Stimulated activated CD8-positive, alpha-beta memory T cell treated with anti-CD3 and anti-CD28 coated beads, Interleukin-15, amount 100 ng/mL, for 1 hour (primary cell): ENCODE measurements around the gene NEURL3.
"Not testable (repeated sequence)": the region's sequence is repeated elsewhere in the genome, so short reads cannot be mapped to it uniquely, and the experiment has no call there.

Source experiments
- DNase-seq: peaks from one replicate; pipeline ENCODE4 v3.0.0-alpha.2; 2020; ENCODE audit warnings: low read depth

Gene NEURL3, protein sequence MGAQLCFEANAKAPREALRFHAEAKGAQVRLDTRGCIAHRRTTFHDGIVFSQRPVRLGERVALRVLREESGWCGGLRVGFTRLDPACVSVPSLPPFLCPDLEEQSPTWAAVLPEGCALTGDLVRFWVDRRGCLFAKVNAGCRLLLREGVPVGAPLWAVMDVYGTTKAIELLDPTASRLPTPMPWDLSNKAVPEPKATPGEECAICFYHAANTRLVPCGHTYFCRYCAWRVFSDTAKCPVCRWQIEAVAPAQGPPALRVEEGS

DNA sequence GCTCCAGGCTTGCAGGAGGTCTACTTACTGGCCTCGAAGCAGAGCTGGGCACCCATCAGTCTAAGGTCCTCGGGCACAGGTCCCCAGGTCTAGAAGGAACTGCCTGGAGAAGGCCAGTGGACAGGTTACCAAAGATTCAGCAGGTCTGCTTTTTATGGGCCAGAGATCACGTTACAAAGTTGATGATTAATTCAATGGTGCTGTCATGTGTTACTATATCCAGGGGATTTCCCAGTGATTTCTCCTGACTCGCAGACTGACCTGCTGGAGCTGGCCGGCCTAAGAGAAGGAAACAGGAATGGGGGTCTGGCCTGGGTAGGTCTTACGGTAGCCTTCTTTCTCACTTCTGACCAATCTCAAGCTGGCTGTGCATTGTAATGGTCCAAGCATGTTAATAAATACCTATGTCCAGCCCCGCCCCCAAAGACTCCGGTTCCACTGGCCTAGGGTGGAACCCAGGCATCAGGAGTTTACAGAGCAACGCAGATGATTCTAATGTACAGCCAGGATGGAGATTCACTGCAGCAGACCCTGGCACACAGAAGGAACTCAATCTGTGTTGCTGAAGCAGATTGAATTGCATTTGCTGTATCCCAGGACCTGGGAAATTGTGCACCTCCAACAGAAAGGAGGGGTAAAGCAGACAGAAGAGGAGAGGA is at the start of gene NEURL3:
TSS of gene NEURL3 (minus strand) at position 127 of the 659 bp plus-strand sequence. CDS start at position 56, 71 bp downstream.
- no peak for DNase-seq

DNA sequence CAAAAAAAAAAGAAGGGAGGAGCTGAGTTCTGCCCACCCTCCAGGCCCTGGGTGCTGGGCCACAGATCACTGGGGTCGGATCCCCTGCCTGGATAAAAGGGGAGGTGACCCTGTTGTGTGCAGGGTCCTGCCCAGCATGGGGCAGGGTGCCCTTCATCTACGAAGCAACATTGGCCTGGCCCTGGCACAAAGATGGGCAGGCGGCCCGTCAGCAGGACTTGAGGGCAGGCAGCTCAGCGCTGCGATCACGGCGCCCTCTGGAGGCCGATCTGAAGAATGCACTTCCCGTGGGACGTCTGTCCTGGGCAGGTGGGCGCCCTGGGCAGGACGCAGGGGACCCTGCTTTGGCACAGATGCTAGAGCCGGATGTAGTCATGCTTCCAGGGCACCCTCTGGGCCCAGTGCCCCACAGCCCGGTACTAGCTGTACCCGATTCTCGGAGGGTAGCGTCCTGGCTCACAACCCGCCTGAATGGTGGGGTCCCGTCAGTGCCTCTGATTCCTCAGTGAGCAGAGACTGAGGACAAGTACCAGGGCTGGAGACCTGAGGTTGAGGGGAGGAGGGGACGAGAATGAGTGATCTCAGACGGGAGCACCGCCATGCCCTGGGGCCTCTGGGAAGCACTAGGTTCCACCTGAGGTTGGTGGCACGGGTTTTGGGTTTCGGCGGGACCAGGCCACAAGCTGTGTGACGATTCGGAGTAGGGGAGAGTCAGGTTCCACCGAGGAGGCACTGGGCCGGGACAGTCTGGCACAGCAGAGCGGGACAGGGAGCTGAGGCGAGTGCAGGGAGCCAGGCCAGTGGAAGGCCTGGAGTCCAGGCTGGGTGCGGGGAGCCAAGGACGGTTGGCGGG is 49.4 kb upstream of the NEURL3 start:
- peak; percentile 49 for DNase-seq

DNA sequence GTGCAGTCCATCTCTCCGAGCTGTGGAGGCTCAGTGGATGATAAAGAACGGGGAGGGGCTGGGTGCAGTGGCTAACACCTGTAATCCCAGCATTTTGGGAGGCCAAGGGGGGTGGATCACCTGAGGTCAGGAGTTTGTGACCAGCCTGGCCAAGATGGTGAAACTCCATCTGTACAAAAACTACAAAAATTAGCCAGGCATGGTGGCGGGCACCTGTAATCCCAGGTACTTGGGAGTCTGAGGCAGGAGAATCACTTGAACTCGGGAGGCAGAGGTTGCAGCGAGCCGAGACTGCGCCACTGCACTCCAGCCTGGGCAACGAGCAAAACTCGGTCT is 48.8 kb upstream of the NEURL3 start:
- DNase-seq = not testable (repeated sequence)

DNA sequence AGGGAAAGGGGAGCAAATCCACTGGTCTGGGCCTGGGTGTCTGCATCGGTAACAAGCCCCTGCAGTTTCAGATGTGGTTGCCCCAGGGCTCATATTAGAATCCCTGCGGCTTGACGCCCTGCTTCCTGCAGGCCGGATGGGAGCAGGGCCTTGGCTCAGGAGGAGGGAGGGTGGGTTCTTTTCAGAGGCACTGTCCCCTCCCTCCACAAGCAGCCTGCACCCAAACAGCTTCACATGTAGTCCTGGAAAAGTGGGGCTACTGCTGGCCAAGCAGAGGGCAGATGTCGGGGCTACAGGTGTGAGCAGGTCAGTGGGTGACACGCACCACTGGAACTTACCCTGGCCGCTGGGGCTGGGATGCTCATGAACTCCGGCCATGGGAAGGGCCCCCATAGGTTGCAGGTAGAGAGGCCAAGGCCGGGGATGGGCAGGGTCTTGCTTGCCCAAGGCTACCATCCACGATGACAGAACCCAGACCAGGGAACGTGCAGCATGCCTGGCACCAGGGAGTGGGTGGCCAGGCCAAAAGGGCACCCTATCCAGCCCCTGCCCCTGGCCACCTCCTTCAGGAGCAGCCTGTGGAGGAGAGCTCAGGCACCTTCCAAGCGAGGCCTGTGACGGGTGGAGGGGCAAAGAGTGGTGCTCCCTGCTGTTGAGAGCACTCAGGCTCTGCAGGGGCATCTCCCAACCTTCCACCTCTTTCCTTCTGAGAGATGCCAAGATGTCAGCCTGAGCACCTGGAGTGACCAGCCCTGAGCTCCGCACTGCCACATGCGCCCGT is 48.2 kb upstream of the NEURL3 start:
- DNase-seq = no peak

DNA sequence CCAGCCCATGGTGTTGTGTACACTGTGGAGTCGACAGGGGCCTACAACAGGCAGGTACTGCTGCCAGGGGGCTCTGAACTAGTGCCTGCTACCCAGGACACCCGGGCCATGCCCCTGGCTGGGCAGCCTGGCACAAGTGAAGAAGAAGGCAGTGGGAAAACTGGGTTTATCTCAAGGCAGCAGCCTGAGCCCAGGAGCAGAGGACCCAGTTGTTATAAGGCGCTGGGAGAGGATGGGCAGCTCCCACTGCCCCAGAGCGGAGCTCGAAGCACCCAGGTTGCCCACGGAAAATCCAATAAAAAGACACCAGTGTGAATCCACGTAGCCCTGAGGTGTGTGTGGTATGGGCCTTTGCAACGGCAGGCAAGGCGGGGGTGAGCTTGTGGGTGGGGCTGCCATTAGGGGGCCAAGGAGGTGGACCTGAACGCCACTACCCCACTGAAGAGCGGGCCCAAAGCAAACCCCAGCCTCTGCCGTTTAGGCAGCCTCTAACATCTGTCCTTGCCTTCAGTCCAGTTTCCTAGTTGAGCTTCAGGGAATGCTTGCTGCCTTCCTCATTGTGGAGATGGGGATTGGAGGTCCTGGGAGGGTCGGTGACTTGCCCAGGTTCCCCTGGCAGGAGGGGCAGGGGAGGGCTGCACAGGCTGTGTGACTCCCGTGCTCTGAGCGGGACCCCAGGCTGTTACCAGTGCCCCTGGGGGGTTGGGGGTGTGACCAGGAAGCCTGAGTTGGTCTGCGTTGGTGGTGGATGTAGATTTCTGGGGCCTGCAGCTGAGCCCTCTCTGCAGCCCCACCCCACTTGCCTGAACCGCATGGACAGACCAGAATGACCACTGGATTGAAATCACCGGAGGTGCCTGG is 47.4 kb upstream of the NEURL3 start:
- no peak for DNase-seq

DNA sequence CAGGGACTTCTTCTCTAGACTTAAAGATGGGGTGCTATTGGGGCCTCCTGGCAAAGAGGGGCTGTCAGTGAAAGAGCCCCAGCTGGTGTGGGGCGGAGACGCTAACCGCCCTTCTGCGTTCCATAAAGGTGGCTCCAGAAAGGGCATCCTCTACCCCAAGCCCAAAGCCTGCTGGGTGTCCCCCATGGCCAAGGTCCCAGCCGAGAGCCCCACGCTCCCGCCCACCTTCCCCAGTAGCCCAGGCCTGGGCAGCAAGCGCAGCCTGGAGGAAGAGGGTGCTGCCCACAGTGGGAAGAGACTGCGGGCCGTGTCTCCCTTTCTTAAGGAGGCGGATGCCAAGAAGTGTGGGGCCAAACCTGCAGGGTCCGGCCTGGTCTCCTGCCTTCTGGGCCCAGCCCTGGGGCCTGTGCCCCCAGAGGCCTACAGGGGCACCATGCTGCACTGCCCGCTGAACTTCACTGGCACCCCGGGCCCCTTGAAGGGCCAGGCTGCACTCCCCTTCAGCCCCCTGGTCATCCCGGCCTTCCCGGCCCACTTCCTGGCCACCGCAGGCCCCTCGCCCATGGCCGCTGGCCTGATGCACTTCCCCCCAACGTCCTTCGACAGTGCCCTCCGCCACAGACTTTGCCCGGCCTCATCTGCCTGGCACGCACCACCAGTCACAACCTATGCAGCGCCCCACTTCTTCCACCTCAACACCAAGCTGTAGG is 46.6 kb upstream of the NEURL3 start:
- no peak for DNase-seq

DNA sequence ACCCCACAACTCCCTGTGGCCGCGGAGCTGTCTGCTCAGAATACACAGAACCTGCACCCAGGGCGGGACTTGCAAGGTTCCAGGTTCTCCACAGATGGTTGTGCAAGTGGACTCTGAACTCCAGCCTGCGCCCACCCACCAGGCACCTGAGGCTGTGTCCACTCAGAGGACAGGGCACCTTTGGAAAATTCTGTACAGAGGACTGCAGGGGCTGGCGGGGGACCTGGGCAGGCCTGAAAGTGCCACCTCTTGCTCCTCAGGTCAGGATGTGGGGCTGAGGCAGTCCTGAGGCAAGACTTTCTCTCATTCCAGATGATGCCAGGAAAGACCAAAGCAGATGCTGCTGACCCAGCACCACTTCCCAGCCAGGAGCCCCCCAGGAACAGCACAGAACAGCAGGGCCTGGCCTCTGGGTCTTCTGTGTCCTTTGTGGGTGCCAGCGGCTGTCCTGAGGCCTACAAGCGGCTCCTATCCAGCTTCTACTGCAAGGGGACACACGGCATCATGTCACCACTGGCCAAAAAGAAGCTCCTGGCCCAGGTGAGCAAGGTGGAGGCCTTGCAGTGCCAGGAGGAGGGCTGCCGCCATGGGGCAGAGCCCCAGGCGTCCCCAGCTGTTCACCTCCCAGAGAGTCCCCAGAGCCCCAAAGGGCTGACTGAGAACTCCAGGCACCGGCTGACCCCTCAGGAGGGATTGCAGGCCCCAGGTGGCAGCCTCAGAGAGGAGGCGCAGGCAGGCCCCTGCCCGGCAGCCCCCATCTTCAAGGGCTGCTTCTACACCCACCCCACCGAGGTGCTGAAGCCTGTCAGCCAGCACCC is 45.8 kb upstream of the NEURL3 start:
- no peak for DNase-seq

DNA sequence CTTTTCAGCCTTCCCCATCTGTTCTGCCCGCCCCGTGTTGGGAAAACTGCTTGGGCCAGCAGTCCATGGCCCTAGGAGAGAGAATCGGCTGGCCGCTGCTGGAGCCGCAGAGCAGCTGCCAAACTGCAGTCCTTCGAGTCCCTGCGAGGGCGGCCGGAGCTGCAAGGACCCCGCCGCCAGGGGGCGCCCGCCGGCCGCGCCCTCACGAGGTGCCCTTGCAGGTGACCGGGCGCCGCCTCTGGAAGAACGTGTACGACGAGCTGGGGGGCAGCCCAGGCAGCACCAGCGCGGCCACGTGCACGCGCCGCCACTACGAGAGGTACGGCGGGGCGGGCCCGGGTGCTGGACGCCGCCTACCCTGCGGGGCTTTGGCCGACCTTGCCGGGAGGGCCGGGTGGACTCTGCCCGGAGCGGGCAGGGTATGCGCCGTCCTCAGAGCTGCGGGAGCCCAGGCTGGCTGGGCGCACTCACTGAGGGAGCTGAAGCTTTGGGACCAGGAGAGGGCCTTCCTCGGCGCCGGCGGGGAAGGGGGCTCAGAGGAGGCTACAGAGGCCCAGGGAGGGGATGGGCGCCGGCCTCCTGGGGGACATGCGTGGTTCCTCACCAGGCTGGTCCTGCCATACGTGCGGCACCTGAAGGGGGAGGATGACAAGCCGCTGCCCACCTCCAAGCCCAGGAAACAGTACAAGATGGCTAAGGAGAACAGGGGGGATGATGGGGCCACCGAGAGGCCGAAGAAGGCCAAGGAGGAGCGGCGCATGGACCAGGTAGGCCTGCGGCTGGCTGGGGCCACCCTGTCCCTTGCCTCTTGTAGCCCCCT is 45.0 kb upstream of the NEURL3 start:
- DNase-seq = no peak

DNA sequence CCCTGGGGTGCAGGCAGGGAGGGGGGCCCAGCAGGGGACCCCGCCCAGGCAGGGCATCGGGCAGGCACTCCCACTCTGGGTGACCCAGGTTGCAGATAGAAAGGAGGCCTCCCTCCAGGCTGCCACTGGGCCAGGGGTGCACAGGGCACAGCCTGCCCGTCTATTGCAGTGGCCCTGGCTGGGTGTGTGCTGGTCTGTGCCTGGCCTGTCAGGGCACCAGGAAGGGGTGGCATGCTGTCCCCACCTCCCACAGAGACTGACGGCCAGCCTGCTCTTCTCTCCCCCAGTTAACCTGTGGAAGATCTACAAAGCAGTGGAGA is 44.3 kb upstream of the NEURL3 start:
- DNase-seq = no peak

DNA sequence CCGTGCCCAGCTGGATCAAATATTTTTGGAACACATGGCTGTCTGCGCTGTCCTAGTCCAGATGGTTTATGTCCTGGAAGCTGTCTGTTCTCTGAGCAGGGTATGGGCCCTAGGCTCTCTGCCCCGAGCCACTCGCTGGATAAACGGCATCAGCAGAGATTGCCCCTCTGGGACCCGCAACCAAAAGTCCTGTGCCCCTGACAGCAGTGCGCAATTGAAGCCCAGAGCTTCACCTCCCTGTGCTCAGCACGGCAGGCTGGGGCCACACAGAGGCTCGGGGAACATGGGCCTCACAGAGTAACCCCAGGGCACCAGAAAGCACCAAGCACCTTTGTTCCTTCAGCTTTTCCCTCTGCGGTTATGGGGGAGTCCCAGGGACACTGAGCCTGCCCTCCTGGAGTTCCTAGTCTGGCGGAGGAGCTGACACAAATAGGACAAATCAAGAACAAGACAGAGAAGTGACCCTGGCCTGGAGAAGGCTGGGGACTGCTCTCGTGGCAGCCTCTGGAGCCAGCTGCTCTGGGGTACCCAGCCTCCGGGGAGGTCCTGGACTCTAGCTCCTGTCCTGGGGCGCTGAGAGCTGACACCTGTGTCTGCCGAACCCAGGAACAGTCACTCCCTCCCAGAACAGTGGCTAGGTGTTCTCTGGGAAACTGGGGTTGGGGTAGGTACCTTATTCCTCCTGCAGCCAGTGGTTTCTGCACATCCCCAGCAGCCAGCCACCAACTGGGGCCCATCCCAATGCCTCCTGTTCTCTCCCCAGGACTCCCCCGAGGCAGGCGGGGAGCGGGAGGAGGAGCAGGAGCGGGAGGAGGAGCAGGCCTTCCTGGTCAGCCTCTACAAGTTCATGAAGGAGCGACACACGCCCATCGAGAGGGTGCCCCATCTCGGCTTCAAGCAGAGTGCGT is 43.7 kb upstream of the NEURL3 start:
- DNase-seq = no peak

DNA sequence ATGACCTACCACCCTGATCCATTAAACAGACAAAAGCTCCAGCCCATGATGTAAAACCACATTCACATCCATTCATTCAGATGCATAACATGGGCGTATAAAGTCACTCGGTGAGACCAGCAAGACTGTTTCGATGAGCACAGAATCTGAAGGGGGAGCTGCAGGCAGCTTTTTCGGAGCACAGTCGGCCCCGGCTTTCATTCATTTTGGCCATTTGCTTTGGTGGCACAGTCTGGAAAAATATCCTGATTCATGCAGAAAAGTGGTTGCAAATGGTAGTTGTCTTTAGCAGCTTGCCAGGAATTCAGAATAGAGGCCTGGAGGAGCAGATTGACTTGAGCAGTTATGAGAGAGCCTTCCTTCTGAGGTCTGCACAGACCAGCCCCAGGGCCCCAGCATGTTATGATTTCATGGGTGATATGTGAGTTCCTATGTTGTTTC is 42.6 kb upstream of the NEURL3 start:
- DNase-seq = no peak

DNA sequence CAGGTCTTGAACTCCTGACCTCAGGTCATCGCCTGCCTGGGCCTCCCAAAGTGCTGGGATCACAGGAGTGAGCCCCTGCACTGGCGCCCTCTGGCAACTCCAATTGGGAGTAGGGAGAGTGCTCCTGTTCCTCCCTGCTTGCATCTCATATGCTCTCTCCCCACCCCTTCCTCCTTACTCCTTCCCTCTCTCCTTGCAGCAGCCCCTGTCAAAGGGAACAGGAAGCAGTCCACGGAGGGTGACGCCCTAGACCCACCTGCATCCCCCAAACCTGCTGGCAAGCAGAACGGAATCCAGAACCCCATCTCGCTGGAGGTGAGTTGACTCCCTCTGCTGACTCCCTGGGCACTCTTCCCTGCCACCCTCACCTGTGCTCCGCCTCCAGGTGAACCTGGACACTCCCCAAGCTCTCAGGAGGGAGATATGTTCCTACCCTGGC is 42.1 kb upstream of the NEURL3 start:
- no peak for DNase-seq

DNA sequence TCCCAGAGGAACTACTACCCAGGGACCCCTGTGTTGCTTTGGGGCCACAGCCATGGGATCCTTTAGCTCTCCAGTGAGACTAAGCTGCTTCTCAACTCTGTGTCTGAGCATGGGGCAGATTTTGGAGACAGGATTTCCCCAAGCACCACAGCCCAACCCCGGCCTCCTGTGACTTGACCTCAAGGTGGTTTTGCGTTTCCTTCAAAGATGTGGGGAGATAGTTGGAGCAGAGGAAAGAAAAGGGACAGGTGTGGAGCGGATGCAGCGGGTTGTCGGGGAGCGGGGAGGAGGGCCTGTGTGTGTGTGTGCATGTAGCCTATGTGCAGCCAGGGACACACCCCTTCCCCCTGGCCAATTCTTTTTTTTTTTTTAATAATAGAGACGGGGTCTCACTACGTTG is 41.6 kb upstream of the NEURL3 start:
- no peak for DNase-seq

DNA sequence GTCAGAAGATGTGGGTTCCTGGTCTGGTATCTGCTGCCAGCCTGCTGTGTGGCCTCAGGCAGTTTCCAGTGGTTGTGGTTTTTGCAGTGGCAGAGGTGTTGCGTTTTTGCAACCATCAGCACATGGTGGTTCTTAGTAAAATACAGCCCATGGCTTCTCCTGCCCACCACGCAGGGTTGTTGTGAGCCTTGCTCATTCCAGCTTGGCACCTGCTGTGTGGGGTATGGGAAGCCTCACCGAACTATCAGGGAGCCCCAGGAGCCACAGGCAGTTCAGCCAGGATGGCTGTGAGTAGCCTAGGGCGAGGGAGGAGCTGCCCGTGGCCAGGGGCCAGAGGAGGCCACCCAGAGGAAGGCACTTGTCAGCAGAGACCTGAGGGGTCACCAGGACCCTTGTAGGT is 41.2 kb upstream of the NEURL3 start:
- no peak for DNase-seq

DNA sequence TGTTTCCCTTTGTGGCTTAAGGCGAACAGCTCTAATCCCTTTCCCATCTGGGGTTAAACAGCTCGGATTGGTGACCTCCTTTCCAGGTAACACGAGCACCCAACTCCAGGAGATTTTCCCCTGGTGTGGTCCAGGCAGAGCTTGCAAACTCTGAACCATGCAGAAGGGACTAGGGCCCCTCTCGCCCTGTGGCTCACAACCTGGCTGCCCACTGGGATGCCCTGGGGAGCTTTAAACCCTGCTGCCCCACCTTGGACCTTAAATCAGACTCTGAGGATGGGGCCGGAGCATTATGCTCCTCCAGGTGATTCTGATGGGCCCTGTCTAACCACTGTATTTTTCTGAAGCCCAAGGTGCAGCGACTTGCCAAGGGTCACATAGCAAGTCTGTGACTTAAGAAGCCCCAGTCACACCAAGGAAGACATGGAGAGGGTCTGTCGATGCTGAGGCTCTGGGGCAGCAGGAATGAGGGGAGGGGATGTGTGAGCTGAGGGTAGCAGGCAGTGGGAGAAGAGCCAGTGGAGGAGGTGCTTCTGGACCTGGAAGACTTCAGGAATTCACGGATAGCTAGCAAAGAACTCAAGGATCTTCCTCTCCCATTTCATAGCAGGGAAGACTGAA is 37.3 kb upstream of the NEURL3 start:
- no peak for DNase-seq

DNA sequence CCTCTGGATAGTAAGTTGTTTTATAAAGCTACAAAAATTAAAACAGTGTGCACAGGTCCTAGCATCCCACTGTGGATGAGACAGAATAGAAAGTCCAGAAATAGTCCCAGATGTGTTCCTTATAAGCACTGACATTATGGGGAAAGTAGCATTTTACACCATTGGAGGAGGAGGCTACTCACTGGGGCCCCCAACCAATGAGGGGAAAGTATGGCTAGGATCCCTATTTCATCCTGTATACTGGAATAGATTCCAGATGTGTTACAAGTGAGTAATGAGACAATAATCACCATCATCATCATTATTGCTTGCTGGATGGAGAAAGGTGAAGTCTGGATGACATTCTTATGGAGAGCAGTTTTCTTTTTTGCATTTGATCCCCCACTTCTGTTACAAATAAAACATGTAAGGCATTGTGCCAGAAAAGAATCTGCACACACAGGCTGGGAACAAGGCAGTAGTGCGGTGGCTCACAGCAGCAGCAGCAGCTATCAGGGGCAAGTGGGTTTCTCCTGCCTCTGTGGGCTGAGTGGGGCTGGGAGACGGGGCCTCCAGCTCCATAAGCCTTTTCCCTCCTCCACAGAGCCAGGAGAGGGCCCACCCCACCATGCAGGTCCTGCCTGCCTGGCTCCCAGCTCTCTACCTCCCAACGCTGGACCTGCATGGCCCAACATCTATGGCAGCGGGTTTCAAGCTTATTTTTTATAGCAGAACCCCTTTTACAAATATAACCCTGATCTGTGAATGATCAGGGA is 36.4 kb upstream of the NEURL3 start:
- no peak for DNase-seq

DNA sequence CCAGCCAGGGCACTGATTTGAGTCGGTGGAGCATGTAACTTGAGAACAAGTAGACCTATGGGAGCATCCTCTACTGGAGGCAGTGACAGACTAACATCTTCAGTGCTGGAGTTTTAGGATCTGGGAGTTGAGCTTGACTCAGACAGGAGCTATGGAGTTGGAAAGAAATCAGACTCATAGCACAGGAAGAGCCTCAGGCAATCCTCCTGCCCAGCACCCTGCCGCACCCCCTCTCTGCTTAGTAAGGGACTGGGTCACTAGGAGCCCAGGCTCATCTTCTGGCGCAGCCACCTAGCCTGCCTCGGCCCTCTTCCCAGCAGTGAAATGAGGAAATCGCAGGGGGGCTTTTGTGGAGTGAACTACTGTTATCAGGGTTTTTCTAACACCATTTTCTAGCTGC is 35.0 kb upstream of the NEURL3 start:
- no peak for DNase-seq
